Measurements from ENCODE around the gene STOML1. TPM values are rescaled to one million over a fixed set of nuclear protein-coding genes. Genes with fewer than 3 reads are reported as not detected.
A peak's percentile ranks its signal among the peaks of the same experiment; 100 is the strongest.

The STOML1 gene
- total and polyA plus RNA-seq, 2 experiments from 2014 or later, result 8.2 to 15.6 TPM

DNA sequence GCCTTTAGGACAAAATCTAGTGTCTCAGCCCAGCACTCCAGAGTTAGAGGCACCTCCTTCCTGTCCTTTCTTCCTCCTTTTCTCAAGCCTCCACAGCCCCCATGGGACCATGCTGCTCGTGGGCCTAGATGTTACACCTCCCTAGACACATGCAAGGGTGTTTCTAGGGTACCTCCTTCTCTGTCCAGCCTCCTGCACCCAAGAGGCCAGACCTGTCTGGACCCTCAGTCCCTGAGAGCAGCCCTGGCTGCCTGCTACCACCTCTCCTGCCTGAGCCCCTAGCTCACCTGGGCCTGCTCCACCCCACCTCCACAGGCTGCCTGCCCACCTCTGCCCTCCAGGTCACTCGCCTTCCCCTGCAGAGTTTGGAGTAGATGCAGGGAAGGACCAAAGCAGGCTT, 60.7 kb downstream of the STOML1 start:
- H3K4me1 ChIP-seq (ENCODE audit: low read depth), result peaks cover 40% of the 10 kb centered on the region
- TF ChIP-seq, protein P1, sequence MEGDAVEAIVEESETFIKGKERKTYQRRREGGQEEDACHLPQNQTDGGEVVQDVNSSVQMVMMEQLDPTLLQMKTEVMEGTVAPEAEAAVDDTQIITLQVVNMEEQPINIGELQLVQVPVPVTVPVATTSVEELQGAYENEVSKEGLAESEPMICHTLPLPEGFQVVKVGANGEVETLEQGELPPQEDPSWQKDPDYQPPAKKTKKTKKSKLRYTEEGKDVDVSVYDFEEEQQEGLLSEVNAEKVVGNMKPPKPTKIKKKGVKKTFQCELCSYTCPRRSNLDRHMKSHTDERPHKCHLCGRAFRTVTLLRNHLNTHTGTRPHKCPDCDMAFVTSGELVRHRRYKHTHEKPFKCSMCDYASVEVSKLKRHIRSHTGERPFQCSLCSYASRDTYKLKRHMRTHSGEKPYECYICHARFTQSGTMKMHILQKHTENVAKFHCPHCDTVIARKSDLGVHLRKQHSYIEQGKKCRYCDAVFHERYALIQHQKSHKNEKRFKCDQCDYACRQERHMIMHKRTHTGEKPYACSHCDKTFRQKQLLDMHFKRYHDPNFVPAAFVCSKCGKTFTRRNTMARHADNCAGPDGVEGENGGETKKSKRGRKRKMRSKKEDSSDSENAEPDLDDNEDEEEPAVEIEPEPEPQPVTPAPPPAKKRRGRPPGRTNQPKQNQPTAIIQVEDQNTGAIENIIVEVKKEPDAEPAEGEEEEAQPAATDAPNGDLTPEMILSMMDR (IDR thresholded peaks at IDR 0.05; ENCODE audit: low read depth, low read length), result no peak
- no peaks in the 10 kb centered on the region for H3K9me3 ChIP-seq (ENCODE audit: low read depth)
- H3K27me3 ChIP-seq, result no peaks in the 10 kb centered on the region
- H3K4me3 ChIP-seq, result no peak overlapping the region
- no peak overlapping the region for H3K27ac ChIP-seq
- no peaks in the 10 kb centered on the region for H3K36me3 ChIP-seq
- DNase-seq (ENCODE audit: low read depth in 1 of 2, low spot score in 1 of 2), result no peak

DNA sequence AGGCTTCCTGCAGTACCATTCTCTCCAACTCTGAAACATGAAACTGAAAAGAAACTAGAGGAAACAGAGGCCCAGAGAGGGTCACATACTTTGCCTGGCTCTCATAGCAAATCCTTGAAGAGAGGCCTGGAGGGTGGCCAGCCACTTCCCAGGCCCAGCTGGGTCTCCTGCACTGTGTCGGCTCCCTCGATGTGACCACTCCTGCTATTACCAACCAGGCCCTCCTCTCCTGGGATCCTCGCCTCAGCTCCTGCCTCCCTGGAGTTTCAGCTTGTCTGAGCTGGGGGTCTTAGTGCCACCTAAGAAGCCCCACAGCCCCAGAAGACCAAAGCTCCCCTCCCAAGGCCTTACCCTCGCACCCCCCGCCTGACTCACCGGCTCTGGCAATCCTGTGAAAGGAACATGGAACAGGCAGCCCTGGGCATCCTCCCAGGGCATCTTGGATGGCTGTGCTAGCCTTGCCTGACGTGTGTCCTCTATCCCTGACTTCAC, 61.3 kb downstream of the STOML1 start:
- Histone ChIP-seq H3K9me3 (ENCODE audit: low read depth) (no peaks in the 10 kb centered on the region), H3K4me3 (no peak overlapping the region), H3K36me3 (no peaks in the 10 kb centered on the region), H3K4me1 (ENCODE audit: low read depth) (peaks cover 34% of the 10 kb centered on the region), H3K27me3 (no peaks in the 10 kb centered on the region), H3K27ac (no peak overlapping the region)
- TF ChIP-seq, protein P1 (IDR thresholded peaks at IDR 0.05; ENCODE audit: low read depth, low read length), result no peak
- peak in 1 of 2 donors; percentile 54 for DNase-seq (ENCODE audit: low read depth in 1 of 2, low spot score in 1 of 2)

DNA sequence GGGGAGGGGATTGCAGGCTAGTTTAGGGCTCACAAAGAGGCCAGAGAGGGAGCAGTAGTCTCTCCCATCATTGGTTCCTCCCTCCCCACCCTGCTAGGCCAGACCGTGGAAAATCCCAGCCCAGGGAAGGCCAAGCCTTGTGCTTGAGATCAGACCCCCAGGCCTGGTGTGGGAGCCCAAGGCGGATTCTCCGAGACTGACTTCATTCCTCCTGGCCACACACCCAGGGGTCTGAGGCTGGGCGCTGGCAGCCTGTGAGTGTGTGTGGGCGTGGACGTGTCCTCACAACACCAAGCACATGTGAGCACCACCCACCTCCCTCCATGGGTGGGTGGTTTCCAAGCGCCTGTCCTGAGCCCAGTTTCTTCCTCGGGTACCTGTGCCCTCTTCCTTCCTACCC, 61.7 kb downstream of the STOML1 start:
- H3K36me3 ChIP-seq, result no peaks in the 10 kb centered on the region
- H3K27ac ChIP-seq, result no peak overlapping the region
- TF ChIP-seq, protein P1 (IDR thresholded peaks at IDR 0.05; ENCODE audit: low read depth, low read length), result no peak
- no peaks in the 10 kb centered on the region for H3K9me3 ChIP-seq (ENCODE audit: low read depth)
- H3K4me3 ChIP-seq, result no peak overlapping the region
- H3K4me1 ChIP-seq (ENCODE audit: low read depth), result peaks cover 31% of the 10 kb centered on the region
- DNase-seq (ENCODE audit: low read depth in 1 of 2, low spot score in 1 of 2), result peak in 1 of 2 donors; percentile 84
- H3K27me3 ChIP-seq, result no peaks in the 10 kb centered on the region

DNA sequence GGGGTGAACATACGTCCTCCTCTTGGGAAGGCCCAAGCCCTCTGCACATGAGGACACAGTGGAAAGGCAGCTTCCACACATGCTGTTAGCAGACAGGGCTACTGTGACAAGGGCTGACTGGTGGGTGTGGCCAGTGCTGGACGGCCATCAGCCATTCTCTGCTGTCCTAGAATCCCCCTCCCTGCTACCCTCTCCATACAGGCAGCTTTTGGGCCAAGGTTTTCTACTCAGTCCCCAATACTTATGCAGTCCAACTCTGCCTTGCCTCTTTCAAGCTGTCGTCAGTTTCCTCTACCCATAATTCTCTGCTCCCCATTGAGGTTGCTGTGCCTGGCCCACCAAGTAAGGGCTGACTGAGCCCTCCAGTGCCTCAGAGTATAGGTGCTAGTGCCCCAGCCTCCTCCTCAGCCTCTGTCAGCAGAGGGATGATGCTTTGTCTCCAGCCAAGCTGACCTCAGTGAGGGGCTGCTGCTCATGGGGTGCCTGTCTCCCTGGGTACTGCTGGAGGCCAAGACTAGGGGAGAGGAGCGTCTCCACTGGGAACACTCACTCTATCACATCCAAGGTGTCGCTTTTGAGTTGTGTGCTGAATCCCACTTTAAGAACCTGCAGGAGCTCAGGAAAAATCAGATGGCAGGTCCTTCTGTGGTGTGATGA, 63.0 kb downstream of the STOML1 start:
- TF ChIP-seq, protein P1 (IDR thresholded peaks at IDR 0.05; ENCODE audit: low read depth, low read length), result no peak
- Histone ChIP-seq H3K4me1 (ENCODE audit: low read depth) (peaks cover 25% of the 10 kb centered on the region), H3K27ac (peak overlapping the region; percentile 37), H3K4me3 (no peak overlapping the region), H3K9me3 (ENCODE audit: low read depth) (no peaks in the 10 kb centered on the region), H3K36me3 (no peaks in the 10 kb centered on the region), H3K27me3 (no peaks in the 10 kb centered on the region)
- peak in 1 of 2 donors; percentile 69 for DNase-seq (ENCODE audit: low read depth in 1 of 2, low spot score in 1 of 2)

Other genes starting within 250 kb of the STOML1 start
- 9.6 and 15.8 TPM in 2 replicates for gene INSYN1, start 238.9 kb downstream of the STOML1 start, total RNA-seq
- 5.4 and 9.2 TPM in 2 replicates for gene INSYN1, start 238.9 kb downstream of the STOML1 start, polyA plus RNA-seq
- gene TBC1D21, start 118.7 kb downstream of the STOML1 start, total RNA-seq, result not detected in 2 replicates
- not detected in 2 replicates for gene TBC1D21, start 118.7 kb downstream of the STOML1 start, polyA plus RNA-seq
- 54.5 and 79.4 TPM in 2 replicates for gene LOXL1, start 65.8 kb downstream of the STOML1 start, total RNA-seq
- 82.3 and 92.4 TPM in 2 replicates for gene LOXL1, start 65.8 kb downstream of the STOML1 start, polyA plus RNA-seq
- 28.1 and 40.4 TPM in 2 replicates for gene PML, start 2.4 kb upstream of the STOML1 start, total RNA-seq
- 21.9 and 27.1 TPM in 2 replicates for gene PML, start 2.4 kb upstream of the STOML1 start, polyA plus RNA-seq
- gene GOLGA6A, start 90.3 kb upstream of the STOML1 start, total RNA-seq, result 1.9 TPM in 1 of 2 replicates, not detected in the other
- 0.24 TPM in 1 of 2 replicates, not detected in the other for gene GOLGA6A, start 90.3 kb upstream of the STOML1 start, polyA plus RNA-seq
- 0.14 TPM in 1 of 2 replicates, not detected in the other for gene ISLR2, start 138.3 kb upstream of the STOML1 start, total RNA-seq
- 0.14 TPM in 1 of 2 replicates, not detected in the other for gene ISLR2, start 138.3 kb upstream of the STOML1 start, polyA plus RNA-seq
- 1.6 and 4.1 TPM in 2 replicates for gene ISLR, start 181.4 kb upstream of the STOML1 start, total RNA-seq
- 0.25 and 0.44 TPM in 2 replicates for gene ISLR, start 181.4 kb upstream of the STOML1 start, polyA plus RNA-seq
- gene STRA6, start 210.5 kb upstream of the STOML1 start, total RNA-seq, result 32.5 and 49.6 TPM in 2 replicates
- gene STRA6, start 210.5 kb upstream of the STOML1 start, polyA plus RNA-seq, result 38.6 and 55.5 TPM in 2 replicates
- gene CCDC33, start 244.0 kb upstream of the STOML1 start, total RNA-seq, result 2.3 and 9.5 TPM in 2 replicates
- 3.1 and 6.2 TPM in 2 replicates for gene CCDC33, start 244.0 kb upstream of the STOML1 start, polyA plus RNA-seq

All from cardiac muscle cell (in vitro differentiated cells and primary cell).